HG03469 (cell line): Measurements from ENCODE around the gene DCUN1D4.

Source experiments
- ATAC-seq: cut with Tn5 transposase; IDR thresholded peaks from one replicate; pipeline ENCODE4 v1.9.1; 2021; ENCODE audit warnings: mild to moderate bottlenecking, moderate library complexity, moderate number of reproducible peaks; ENCODE audit not compliant: unreplicated experiment

DCUN1D4 gene

GRCh38 chr4:51842554-51843308 is at the start of gene DCUN1D4:
Gene DCUN1D4, plus strand, starts transcription at chr4:51843153. Its CDS starts 90 bp downstream, at chr4:51843243.
- ATAC-seq = peak; percentile 93

GRCh38 chr4:51820443-51821234 is 22.3 kb upstream of the DCUN1D4 start:
- no peak for ATAC-seq

GRCh38 chr4:51825341-51825740 is 17.6 kb upstream of the DCUN1D4 start:
- ATAC-seq = no peak

- ATAC-seq = no peak
Observed at GRCh38 chr4:51830156-51830720, 12.7 kb upstream of the DCUN1D4 start.

GRCh38 chr4:51831133-51831532 is 11.8 kb upstream of the DCUN1D4 start:
- ATAC-seq = no peak

GRCh38 chr4:51833236-51833635 is 9.7 kb upstream of the DCUN1D4 start:
- ATAC-seq = no peak

- no peak for ATAC-seq
Observed at GRCh38 chr4:51835079-51835478, 7.9 kb upstream of the DCUN1D4 start.

- ATAC-seq = no peak
Observed at GRCh38 chr4:51835855-51836254, 7.1 kb upstream of the DCUN1D4 start.

GRCh38 chr4:51836549-51836948 is 6.4 kb upstream of the DCUN1D4 start:
- no peak for ATAC-seq

- ATAC-seq = no peak
Observed at GRCh38 chr4:51840781-51841180, 2.2 kb upstream of the DCUN1D4 start.

GRCh38 chr4:51842167-51842553 is 793 bp upstream of the DCUN1D4 start:
- ATAC-seq = no peak

- ATAC-seq = no peak
Observed at GRCh38 chr4:51843309-51844152, 578 bp downstream of the DCUN1D4 start.

GRCh38 chr4:51844153-51845054 is 1.5 kb downstream of the DCUN1D4 start:
- peak; percentile 31 for ATAC-seq

GRCh38 chr4:51845055-51845426 is 2.1 kb downstream of the DCUN1D4 start:
- no peak for ATAC-seq

GRCh38 chr4:51845711-51846110 is 2.8 kb downstream of the DCUN1D4 start:
- no peak for ATAC-seq

GRCh38 chr4:51849430-51849829 is 6.5 kb downstream of the DCUN1D4 start:
- ATAC-seq = no peak

- no peak for ATAC-seq
Observed at GRCh38 chr4:51850294-51850693, 7.3 kb downstream of the DCUN1D4 start.

- no peak for ATAC-seq
Observed at GRCh38 chr4:51851090-51851936, 8.4 kb downstream of the DCUN1D4 start.

GRCh38 chr4:51851937-51852290 is 9.0 kb downstream of the DCUN1D4 start:
- ATAC-seq = no peak
